Trophoblast cell (in vitro differentiated cells and primary cell): ENCODE data around the gene FAM222A.

Source experiments
- DNase-seq, 2 donors: peaks; one replicate each; pipeline ENCODE4 v3.0.0-alpha.2; 2016
- H2AFZ ChIP-seq: 2 replicates; pipeline ENCODE4 v1.6.1; 2013; ENCODE audit warnings: low read length, moderate library complexity, mild to moderate bottlenecking; ENCODE audit not compliant: insufficient read depth, poor library complexity
- H2AK5ac ChIP-seq: 2 replicates; pipeline ENCODE4 v1.6.1; 2013; ENCODE audit warnings: mild to moderate bottlenecking, low read length
- H2BK120ac ChIP-seq: 2 replicates; pipeline ENCODE4 v1.6.1; 2013; ENCODE audit warnings: low read length, mild to moderate bottlenecking, moderate library complexity; ENCODE audit not compliant: insufficient read depth, poor library complexity
- H2BK12ac ChIP-seq: 2 replicates; pipeline ENCODE4 v1.6.1; 2013; ENCODE audit warnings: mild to moderate bottlenecking, low read length, moderate library complexity
- H2BK5ac ChIP-seq: 2 replicates; pipeline ENCODE4 v1.6.1; 2013; ENCODE audit warnings: low read length, low read depth, moderate library complexity, mild to moderate bottlenecking; ENCODE audit not compliant: poor library complexity
- H3K14ac ChIP-seq: 2 replicates; pipeline ENCODE4 v1.6.1; 2013; ENCODE audit warnings: mild to moderate bottlenecking, low read length
- H3K18ac ChIP-seq: 2 replicates; pipeline ENCODE4 v1.6.1; 2013; ENCODE audit warnings: mild to moderate bottlenecking, low read length
- H3K23ac ChIP-seq: 2 replicates; pipeline ENCODE4 v1.6.1; 2013; ENCODE audit warnings: low read length
- H3K27ac ChIP-seq: 2 replicates; pipeline ENCODE4 v1.5.1; 2013; ENCODE audit warnings: low read depth, mild to moderate bottlenecking, inconsistent platforms, low read length, moderate library complexity
- H3K27me3 ChIP-seq: 2 replicates; pipeline ENCODE4 v1.6.1; 2013; ENCODE audit warnings: inconsistent platforms, mild to moderate bottlenecking, low read length, moderate library complexity; ENCODE audit not compliant: insufficient read depth
- H3K36me3 ChIP-seq, 2 experiments: 1 replicate in 1 of 2; 2 replicates in 1 of 2; pipeline ENCODE4 v1.6.1; 2013; ENCODE audit warnings: low read length in 2 of 2, mild to moderate bottlenecking in 2 of 2, moderate library complexity in 1 of 2; ENCODE audit not compliant: insufficient read depth in 2 of 2, control insufficient read depth in 1 of 2
- H3K4ac ChIP-seq: 2 replicates; pipeline ENCODE4 v1.6.1; 2013; ENCODE audit warnings: low read depth, mild to moderate bottlenecking, low read length, moderate library complexity
- H3K4me1 ChIP-seq, 2 experiments: 1 replicate in 1 of 2; 2 replicates in 1 of 2; pipeline ENCODE4 v1.6.1; 2013; ENCODE audit warnings: low read length in 2 of 2, mild to moderate bottlenecking in 2 of 2, moderate library complexity in 1 of 2; ENCODE audit not compliant: insufficient read depth in 2 of 2, control insufficient read depth in 1 of 2
- H3K4me2 ChIP-seq: 2 replicates; pipeline ENCODE4 v1.6.1; 2013; ENCODE audit warnings: inconsistent platforms, mild to moderate bottlenecking, low read length, moderate library complexity
- H3K4me3 ChIP-seq: 2 replicates; pipeline ENCODE4 v1.5.1; 2013; ENCODE audit warnings: mild to moderate bottlenecking, low read depth, low read length, inconsistent platforms
- H3K79me1 ChIP-seq: one replicate; pipeline ENCODE4 v1.6.1; 2013; ENCODE audit warnings: low read length
- H3K79me2 ChIP-seq: 2 replicates; pipeline ENCODE4 v1.6.1; 2013; ENCODE audit warnings: low read length, mild to moderate bottlenecking; ENCODE audit not compliant: control insufficient read depth, insufficient read depth, poor library complexity
- H3K9ac ChIP-seq: 2 replicates; pipeline ENCODE4 v1.6.1; 2013; ENCODE audit warnings: mild to moderate bottlenecking, low read length
- H3K9me3 ChIP-seq: 2 replicates; pipeline ENCODE4 v1.6.1; 2013; ENCODE audit warnings: low read depth, mild to moderate bottlenecking, control low read depth, inconsistent platforms, low read length; ENCODE audit not compliant: insufficient read depth
- H4K12ac ChIP-seq: 2 replicates; pipeline ENCODE4 v1.6.1; 2013; ENCODE audit warnings: low read depth, mild to moderate bottlenecking, low read length, moderate library complexity
- H4K8ac ChIP-seq: 2 replicates; pipeline ENCODE4 v1.6.1; 2013; ENCODE audit warnings: low read depth, mild to moderate bottlenecking, low read length, moderate library complexity
- H4K91ac ChIP-seq: one replicate; pipeline ENCODE4 v1.6.1; 2013; ENCODE audit warnings: low read depth, mild to moderate bottlenecking, low read length, moderate library complexity
- WGBS: extraction: QIAGEN DNeasy Blood & Tissue Kit; methylation state at CpG from one replicate; pipeline ENCODE4 v1.1.7; 2013; ENCODE audit warnings: missing lambda C conversion rate; ENCODE audit not compliant: insufficient read length, insufficient coverage; ENCODE audit errors: extremely low coverage; 5-methylcytosine and 5-hydroxymethylcytosine counted together

The FAM222A gene

GRCh38 chr12:109719123-109720022, 5.7 kb downstream of the FAM222A start:
- Histone ChIP-seq H3K4me3 (no peak overlapping the region), H3K79me2 (no peaks in the 10 kb centered on the region), H3K4me2 (no peak overlapping the region), H3K14ac (no peak overlapping the region), H3K9me3 (peaks cover 3% of the 10 kb centered on the region), H3K4me1 (peaks cover 3 to 4% of the 10 kb centered on the region in 2 experiments), H3K18ac (no peak overlapping the region), H4K8ac (no peak overlapping the region), H2BK120ac (no peak overlapping the region), H3K27ac (no peak overlapping the region), H2AK5ac (no peak overlapping the region), H3K4ac (no peak overlapping the region), H4K91ac (no peak overlapping the region), H2AFZ (no peak overlapping the region), H3K27me3 (peaks cover 25% of the 10 kb centered on the region), H3K23ac (no peak overlapping the region), H4K12ac (no peak overlapping the region), H2BK5ac (no peak overlapping the region), H3K36me3 (no peaks in the 10 kb centered on the region), H3K79me1 (peaks cover 3% of the 10 kb centered on the region), H3K9ac (no peak overlapping the region), H2BK12ac (no peak overlapping the region)
- WGBS: no CpG with 5 or more reads among the region's 12 CpGs
- peak in 1 of 2 donors; percentile 47 for DNase-seq

GRCh38 chr12:109720152-109720856, 6.7 kb downstream of the FAM222A start:
- Histone ChIP-seq H3K23ac (no peak overlapping the region), H3K18ac (no peak overlapping the region), H3K9ac (no peak overlapping the region), H3K79me1 (no peaks in the 10 kb centered on the region), H2AK5ac (no peak overlapping the region), H3K4me2 (no peak overlapping the region), H4K12ac (no peak overlapping the region), H3K27ac (no peak overlapping the region), H3K4me1 (no peaks in the 10 kb centered on the region), H2BK5ac (no peak overlapping the region), H2AFZ (no peak overlapping the region), H3K14ac (no peak overlapping the region), H3K4me3 (no peak overlapping the region), H2BK12ac (no peak overlapping the region), H2BK120ac (no peak overlapping the region), H4K8ac (no peak overlapping the region), H3K27me3 (peaks cover 20% of the 10 kb centered on the region), H3K36me3 (no peaks in the 10 kb centered on the region), H3K79me2 (no peaks in the 10 kb centered on the region), H3K9me3 (peaks cover 2% of the 10 kb centered on the region), H4K91ac (no peak overlapping the region), H3K4ac (no peak overlapping the region)
- no CpG with 5 or more reads among the region's 12 CpGs for WGBS
- no peak for DNase-seq

GRCh38 chr12:109720857-109721189, 7.2 kb downstream of the FAM222A start:
- Histone ChIP-seq H3K4me1 (no peaks in the 10 kb centered on the region), H3K9ac (no peak overlapping the region), H3K79me1 (no peaks in the 10 kb centered on the region), H3K36me3 (no peaks in the 10 kb centered on the region), H2AK5ac (no peak overlapping the region), H2BK120ac (no peak overlapping the region), H3K4ac (no peak overlapping the region), H2AFZ (no peak overlapping the region), H2BK12ac (no peak overlapping the region), H3K9me3 (no peaks in the 10 kb centered on the region), H3K14ac (no peak overlapping the region), H3K4me2 (no peak overlapping the region), H4K12ac (no peak overlapping the region), H3K23ac (no peak overlapping the region), H4K91ac (no peak overlapping the region), H4K8ac (no peak overlapping the region), H3K27me3 (peaks cover 20% of the 10 kb centered on the region), H3K79me2 (no peaks in the 10 kb centered on the region), H3K18ac (no peak overlapping the region), H2BK5ac (no peak overlapping the region), H3K27ac (no peak overlapping the region), H3K4me3 (no peak overlapping the region)
- WGBS: no CpG with 5 or more reads among the region's 1 CpG
- no peak for DNase-seq

- Histone ChIP-seq H3K4me2 (no peak overlapping the region), H3K14ac (no peak overlapping the region), H3K9ac (no peak overlapping the region), H3K79me2 (no peaks in the 10 kb centered on the region), H3K27ac (no peak overlapping the region), H3K36me3 (no peaks in the 10 kb centered on the region), H3K23ac (no peak overlapping the region), H3K4me1 (no peaks in the 10 kb centered on the region), H4K91ac (no peak overlapping the region), H2BK12ac (no peak overlapping the region), H3K9me3 (no peaks in the 10 kb centered on the region), H4K8ac (no peak overlapping the region), H2BK5ac (no peak overlapping the region), H3K18ac (no peak overlapping the region), H2AK5ac (no peak overlapping the region), H4K12ac (no peak overlapping the region), H2AFZ (no peak overlapping the region), H3K27me3 (peaks cover 20% of the 10 kb centered on the region), H3K4me3 (no peak overlapping the region), H3K4ac (no peak overlapping the region), H3K79me1 (no peaks in the 10 kb centered on the region), H2BK120ac (no peak overlapping the region)
- DNase-seq: no peak
- no CpG with 5 or more reads among the region's 10 CpGs for WGBS
Measured at GRCh38 chr12:109721276-109721675, 7.7 kb downstream of the FAM222A start.
